Uterus (tissue), 4 donors: ENCODE results near the gene TMEM98. TPM values are rescaled to one million over a fixed set of nuclear protein-coding genes. Genes with fewer than 3 reads are reported as not detected.
A peak's percentile ranks its signal among the peaks of the same experiment; 100 is the strongest.

Experiments used
- DNase-seq, 2 donors: peaks; one replicate each; pipeline ENCODE4 v3.0.0-alpha.2; 2019 to 2020
- H3K27ac ChIP-seq, 2 donors: fragments of 200-600 bp; sonication (generic); 1 replicate in 1 of 2; 2 replicates in 1 of 2; pipeline ENCODE4 v1.5.1; 2016 to 2018
- H3K27me3 ChIP-seq, 2 donors: fragments of 200-600 bp; sonication (generic); one replicate each; pipeline ENCODE4 v1.5.1; 2018 to 2019; ENCODE audit warnings: control low read depth in 1 of 2
- H3K36me3 ChIP-seq, 2 donors: fragments of 200-600 bp; sonication (generic); one replicate each; pipeline ENCODE4 v1.5.1; 2019; ENCODE audit warnings: control low read depth in 1 of 2
- H3K4me1 ChIP-seq, 2 donors: fragments of 200-600 bp; sonication (generic); one replicate each; pipeline ENCODE4 v1.5.1; 2018 to 2019; ENCODE audit warnings: control low read depth in 1 of 2
- H3K4me3 ChIP-seq, 2 donors: fragments of 200-600 bp; sonication (generic); 1 replicate in 1 of 2; 2 replicates in 1 of 2; pipeline ENCODE4 v1.5.1; 2018 to 2019; ENCODE audit warnings: mild to moderate bottlenecking in 1 of 2
- H3K9me3 ChIP-seq, 2 donors: fragments of 200-600 bp; sonication (generic); one replicate each; pipeline ENCODE4 v1.5.1; 2019; ENCODE audit warnings: control low read depth in 1 of 2
- POLR2A ChIP-seq, 2 donors: fragments of 450-650 bp; IDR thresholded peaks; one replicate each; pipeline ENCODE4 v1.6.1; 2016; ENCODE audit warnings: antibody characterized with exemption in 2 of 2, mild to moderate bottlenecking in 1 of 2, moderate library complexity in 1 of 2
- intact Hi-C: fragments of 100-400 bp; cut with DNase I; formaldehyde crosslinking; loops from one replicate; pipeline ENCODE4 v1.15.1; 2023; ENCODE audit warnings: low total_unique reads
- total RNA-seq, 4 donors: library from RNA; depleted of rRNA in 3 of 4; stranded (reverse); fragments of >200 nt in 3 of 4; gene quantifications; one replicate each; pipeline versions ENCODE4 v1.1.0 to v1.2.4, GENCODE V29; 2014 to 2023
- TF ChIP-seq, protein P1 (sequence below), 4 experiments: fragments of 200-600 bp in 2 of 4; fragments of 450-650 bp in 2 of 4; sonication (generic) in 2 of 4; IDR thresholded peaks; one replicate each; pipeline ENCODE4 v1.5.1; 2016 to 2019; ENCODE audit warnings: antibody characterized with exemption in 4 of 4, mild to moderate bottlenecking in 2 of 4, moderate library complexity in 1 of 4
- donor health status: DM: yes; HTN: yes; CAD: no.

TMEM98 gene
- total RNA-seq, 4 donors from 2014 or later, result 87.8 to 176 (median 130) TPM

DNA sequence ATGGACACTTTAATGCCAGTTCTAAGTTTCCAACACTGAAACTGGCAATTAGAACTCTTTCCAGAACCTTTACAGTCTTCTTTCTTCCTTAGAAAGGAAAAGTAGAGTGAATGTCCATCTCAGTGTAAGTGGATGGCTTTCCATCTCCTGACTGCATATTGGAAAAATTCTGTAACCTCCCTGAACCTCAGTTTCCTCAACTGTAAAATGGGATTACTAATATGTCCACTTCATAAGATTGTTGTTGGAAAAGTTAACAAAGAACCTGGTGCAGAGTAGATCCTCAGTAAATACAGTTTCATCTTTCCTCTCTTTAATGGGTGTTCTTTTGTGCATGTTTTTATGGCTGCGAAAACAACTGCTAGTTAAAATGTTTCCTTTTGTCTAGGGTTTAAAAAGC lies 2.6 kb downstream of the TMEM98 start:
- no peak overlapping the region for H3K27ac ChIP-seq
- H3K4me3 ChIP-seq, result no peak overlapping the region
- no peaks in the 10 kb centered on the region for H3K4me1 ChIP-seq
- no peaks in the 10 kb centered on the region for H3K36me3 ChIP-seq
- DNase-seq, result no peak
- TF ChIP-seq, protein P1, sequence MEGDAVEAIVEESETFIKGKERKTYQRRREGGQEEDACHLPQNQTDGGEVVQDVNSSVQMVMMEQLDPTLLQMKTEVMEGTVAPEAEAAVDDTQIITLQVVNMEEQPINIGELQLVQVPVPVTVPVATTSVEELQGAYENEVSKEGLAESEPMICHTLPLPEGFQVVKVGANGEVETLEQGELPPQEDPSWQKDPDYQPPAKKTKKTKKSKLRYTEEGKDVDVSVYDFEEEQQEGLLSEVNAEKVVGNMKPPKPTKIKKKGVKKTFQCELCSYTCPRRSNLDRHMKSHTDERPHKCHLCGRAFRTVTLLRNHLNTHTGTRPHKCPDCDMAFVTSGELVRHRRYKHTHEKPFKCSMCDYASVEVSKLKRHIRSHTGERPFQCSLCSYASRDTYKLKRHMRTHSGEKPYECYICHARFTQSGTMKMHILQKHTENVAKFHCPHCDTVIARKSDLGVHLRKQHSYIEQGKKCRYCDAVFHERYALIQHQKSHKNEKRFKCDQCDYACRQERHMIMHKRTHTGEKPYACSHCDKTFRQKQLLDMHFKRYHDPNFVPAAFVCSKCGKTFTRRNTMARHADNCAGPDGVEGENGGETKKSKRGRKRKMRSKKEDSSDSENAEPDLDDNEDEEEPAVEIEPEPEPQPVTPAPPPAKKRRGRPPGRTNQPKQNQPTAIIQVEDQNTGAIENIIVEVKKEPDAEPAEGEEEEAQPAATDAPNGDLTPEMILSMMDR (IDR thresholded peaks at IDR 0.05), result no peak
- no peaks in the 10 kb centered on the region for H3K9me3 ChIP-seq
- H3K27me3 ChIP-seq, result no peaks in the 10 kb centered on the region
- intact Hi-C loops, result no loop called here

DNA sequence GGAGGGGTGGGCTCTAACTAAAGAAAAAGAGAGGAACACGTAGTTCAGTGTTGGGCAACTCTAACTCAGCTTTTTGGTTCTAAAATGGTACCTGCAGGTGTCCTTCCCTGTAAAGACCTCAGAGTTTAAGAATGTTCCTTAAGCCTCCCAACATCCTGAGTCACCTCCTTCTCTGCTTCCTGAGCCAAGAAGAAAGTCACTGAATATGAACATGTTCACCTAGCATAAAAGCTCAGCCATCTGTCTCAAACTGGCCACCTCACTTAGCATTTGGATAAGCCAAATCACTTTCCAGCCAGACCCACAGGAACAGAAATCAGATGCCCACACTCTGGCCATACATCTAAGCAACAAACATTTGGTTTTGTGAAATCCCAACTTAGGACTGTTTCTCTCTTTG lies 3.7 kb downstream of the TMEM98 start:
- H3K27ac ChIP-seq, result no peak overlapping the region
- no peaks in the 10 kb centered on the region for H3K27me3 ChIP-seq
- intact Hi-C loops, result no loop called here
- no peak for DNase-seq
- H3K4me3 ChIP-seq, result no peak overlapping the region
- no peaks in the 10 kb centered on the region for H3K36me3 ChIP-seq
- H3K4me1 ChIP-seq, result no peaks in the 10 kb centered on the region
- no peaks in the 10 kb centered on the region for H3K9me3 ChIP-seq
- TF ChIP-seq, protein P1 (IDR thresholded peaks at IDR 0.05), result no peak
- TF ChIP-seq POLR2A (IDR thresholded peaks at IDR 0.05), result no peak

DNA sequence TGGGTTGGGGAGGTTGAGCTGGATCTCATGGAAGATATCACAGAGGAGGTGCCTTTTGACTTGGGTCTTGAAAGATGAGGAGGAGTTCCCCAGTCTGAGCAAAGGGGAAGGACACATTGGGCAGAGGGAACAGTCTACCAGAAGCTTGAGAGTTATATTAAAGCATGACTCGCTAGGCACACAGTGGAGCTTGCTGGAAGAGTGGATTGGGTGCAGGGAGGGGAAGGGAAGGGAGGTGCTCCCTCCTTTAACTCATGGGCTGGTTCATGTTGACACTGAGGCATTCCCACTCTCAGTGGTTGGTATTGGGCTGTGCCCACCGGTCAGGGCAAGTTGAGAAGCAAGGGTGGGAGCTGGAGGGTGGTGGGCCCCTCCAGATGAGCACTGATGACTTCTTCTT lies 5.9 kb downstream of the TMEM98 start:
- intact Hi-C loops, result no loop called here
- Histone ChIP-seq H3K27me3 (no peaks in the 10 kb centered on the region), H3K27ac (no peak overlapping the region), H3K4me1 (no peaks in the 10 kb centered on the region), H3K4me3 (no peak overlapping the region), H3K36me3 (no peaks in the 10 kb centered on the region), H3K9me3 (no peaks in the 10 kb centered on the region)
- TF ChIP-seq POLR2A (IDR thresholded peaks at IDR 0.05), result no peak
- TF ChIP-seq, protein P1 (IDR thresholded peaks at IDR 0.05), result no peak
- DNase-seq, result no peak

DNA sequence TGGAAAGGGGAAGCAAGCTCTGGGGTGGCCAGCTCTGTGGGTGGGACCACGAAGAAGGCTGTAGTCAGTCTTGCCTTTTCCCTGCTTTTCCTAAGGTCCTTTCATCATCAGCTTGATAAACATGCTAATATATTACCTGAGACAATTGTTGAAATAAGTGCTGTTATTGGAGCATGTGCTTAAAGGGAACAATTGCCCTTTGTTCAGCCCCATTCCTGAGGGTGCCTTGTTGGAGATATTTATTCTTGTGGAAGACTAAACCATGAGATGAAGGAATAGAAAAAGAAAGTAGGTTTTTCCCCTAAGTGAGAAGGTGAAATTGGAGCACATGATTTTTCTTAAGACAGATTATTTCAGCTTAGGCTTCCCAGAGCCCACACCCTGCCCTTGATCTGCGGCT lies 7.8 kb downstream of the TMEM98 start:
- no peaks in the 10 kb centered on the region for H3K36me3 ChIP-seq
- H3K4me3 ChIP-seq, result no peak overlapping the region
- intact Hi-C loops, result no loop called here
- H3K27me3 ChIP-seq, result no peaks in the 10 kb centered on the region
- no peaks in the 10 kb centered on the region for H3K9me3 ChIP-seq
- no peaks in the 10 kb centered on the region for H3K4me1 ChIP-seq
- DNase-seq, result no peak
- peak overlapping the region; percentile 80 to 84 for H3K27ac ChIP-seq
- TF ChIP-seq, protein P1 (IDR thresholded peaks at IDR 0.05), result no peak
- no peak for TF ChIP-seq POLR2A (IDR thresholded peaks at IDR 0.05)

DNA sequence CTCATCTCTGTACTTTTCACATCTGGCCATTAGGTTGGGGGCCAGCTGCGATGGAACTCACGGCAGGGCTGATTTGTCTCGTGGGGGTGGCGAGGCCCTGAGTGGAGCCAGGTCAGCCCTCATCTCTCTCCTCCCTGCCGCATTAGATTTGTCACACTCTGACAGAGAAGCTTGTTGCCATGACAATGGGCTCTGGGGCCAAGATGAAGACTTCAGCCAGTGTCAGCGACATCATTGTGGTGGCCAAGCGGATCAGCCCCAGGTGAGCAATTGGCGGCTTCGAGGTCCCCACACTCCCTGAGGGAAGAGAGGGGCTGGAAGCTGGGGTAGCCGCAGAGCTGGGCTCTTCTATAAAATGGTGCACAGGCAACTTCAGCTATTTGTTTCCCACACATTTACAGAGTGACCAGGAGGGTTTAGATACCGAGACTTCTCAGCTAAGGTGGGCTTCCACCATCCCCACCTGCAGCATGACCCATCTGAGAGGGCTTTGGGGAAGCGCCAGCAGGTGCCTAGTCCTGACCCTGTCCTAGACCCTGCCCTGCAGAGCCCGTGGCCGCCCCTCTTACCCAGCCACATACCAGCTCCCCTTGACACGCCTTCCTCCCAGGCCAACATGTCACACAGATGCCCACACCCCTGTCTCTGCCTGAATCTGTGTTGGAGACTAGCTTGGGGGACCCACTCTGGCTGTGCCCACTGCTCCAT lies 8.4 kb downstream of the TMEM98 start:
- no peaks in the 10 kb centered on the region for H3K4me1 ChIP-seq
- TF ChIP-seq POLR2A (IDR thresholded peaks at IDR 0.05), result no peak
- TF ChIP-seq, protein P1 (IDR thresholded peaks at IDR 0.05), result no peak
- peak overlapping the region; percentile 80 to 84 for H3K27ac ChIP-seq
- H3K36me3 ChIP-seq, result no peaks in the 10 kb centered on the region
- H3K4me3 ChIP-seq, result no peak overlapping the region
- H3K27me3 ChIP-seq, result no peaks in the 10 kb centered on the region
- H3K9me3 ChIP-seq, result no peaks in the 10 kb centered on the region
- DNase-seq, result no peak
- intact Hi-C loops, result no loop called here
